ENCODE results near the gene PHLDB3.

The PHLDB3 gene

GRCh38 chr19:43474986-43475705, 29.4 kb downstream of the PHLDB3 start:
- Mint-ChIP-seq H3K27ac (peak overlapping the region; percentile 92), H3K27me3 (no peaks in the 10 kb centered on the region), H3K4me1 (ENCODE audit: low read depth) (peaks cover 27% of the 10 kb centered on the region), H3K4me3 (peak overlapping the region; percentile 78), H3K36me3 (ENCODE audit: low read depth) (peaks cover 15% of the 10 kb centered on the region), H3K9me3 (no peaks in the 10 kb centered on the region)

- no peak overlapping the region for H3K27ac Mint-ChIP-seq
These were observed 30.1 kb downstream of the PHLDB3 start for GRCh38 chr19:43474487-43474886.

GRCh38 chr19:43471091-43471490, 33.5 kb downstream of the PHLDB3 start:
- Mint-ChIP-seq H3K9me3 (no peaks in the 10 kb centered on the region), H3K27me3 (no peaks in the 10 kb centered on the region), H3K27ac (no peak overlapping the region), H3K4me1 (ENCODE audit: low read depth) (peaks cover 57% of the 10 kb centered on the region), H3K36me3 (ENCODE audit: low read depth) (peaks cover 5% of the 10 kb centered on the region), H3K4me3 (no peak overlapping the region)

More at GRCh38 chr19:43474487-43474886, 30.1 kb downstream of the PHLDB3 start:
- no peak overlapping the region for H3K4me3 Mint-ChIP-seq
- peaks cover 15% of the 10 kb centered on the region for H3K36me3 Mint-ChIP-seq (ENCODE audit: low read depth)
- no peaks in the 10 kb centered on the region for H3K9me3 Mint-ChIP-seq
- H3K27me3 Mint-ChIP-seq: no peaks in the 10 kb centered on the region
- peaks cover 34% of the 10 kb centered on the region for H3K4me1 Mint-ChIP-seq (ENCODE audit: low read depth)

- Mint-ChIP-seq H3K9me3 (no peaks in the 10 kb centered on the region), H3K4me1 (ENCODE audit: low read depth) (peaks cover 56% of the 10 kb centered on the region), H3K36me3 (ENCODE audit: low read depth) (no peaks in the 10 kb centered on the region), H3K27ac (peak overlapping the region; percentile 83), H3K27me3 (no peaks in the 10 kb centered on the region), H3K4me3 (peak overlapping the region; percentile 39)
These were observed 34.3 kb downstream of the PHLDB3 start for GRCh38 chr19:43470288-43470687.

GRCh38 chr19:43469160-43469480, 35.4 kb downstream of the PHLDB3 start:
- Mint-ChIP-seq H3K4me3 (no peak overlapping the region), H3K4me1 (ENCODE audit: low read depth) (peaks cover 58% of the 10 kb centered on the region), H3K9me3 (no peaks in the 10 kb centered on the region), H3K27me3 (no peaks in the 10 kb centered on the region), H3K27ac (peak overlapping the region; percentile 14), H3K36me3 (ENCODE audit: low read depth) (no peaks in the 10 kb centered on the region)

- Mint-ChIP-seq H3K27ac (peak overlapping the region; percentile 57), H3K36me3 (ENCODE audit: low read depth) (no peaks in the 10 kb centered on the region), H3K9me3 (no peaks in the 10 kb centered on the region), H3K4me3 (peak overlapping the region; percentile 23), H3K4me1 (ENCODE audit: low read depth) (peaks cover 63% of the 10 kb centered on the region), H3K27me3 (no peaks in the 10 kb centered on the region)
These were observed 36.0 kb downstream of the PHLDB3 start for GRCh38 chr19:43468354-43469159.

- Mint-ChIP-seq H3K4me1 (ENCODE audit: low read depth) (peaks cover 64% of the 10 kb centered on the region), H3K27me3 (no peaks in the 10 kb centered on the region), H3K4me3 (no peak overlapping the region), H3K36me3 (ENCODE audit: low read depth) (no peaks in the 10 kb centered on the region), H3K27ac (peak overlapping the region; percentile 12), H3K9me3 (no peaks in the 10 kb centered on the region)
These were observed 36.8 kb downstream of the PHLDB3 start for GRCh38 chr19:43467730-43468129.

- H3K27me3 Mint-ChIP-seq: no peaks in the 10 kb centered on the region
- H3K4me3 Mint-ChIP-seq: no peak overlapping the region
- H3K27ac Mint-ChIP-seq: no peak overlapping the region
- H3K9me3 Mint-ChIP-seq: no peaks in the 10 kb centered on the region
- no peaks in the 10 kb centered on the region for H3K36me3 Mint-ChIP-seq (ENCODE audit: low read depth)
- peaks cover 69% of the 10 kb centered on the region for H3K4me1 Mint-ChIP-seq (ENCODE audit: low read depth)
These were observed 37.3 kb downstream of the PHLDB3 start for GRCh38 chr19:43467276-43467675.

- Mint-ChIP-seq H3K9me3 (no peaks in the 10 kb centered on the region), H3K4me1 (ENCODE audit: low read depth) (peaks cover 74% of the 10 kb centered on the region), H3K27me3 (no peaks in the 10 kb centered on the region), H3K36me3 (ENCODE audit: low read depth) (no peaks in the 10 kb centered on the region), H3K4me3 (no peak overlapping the region), H3K27ac (no peak overlapping the region)
These were observed 37.8 kb downstream of the PHLDB3 start for GRCh38 chr19:43466793-43467192.

- Mint-ChIP-seq H3K4me1 (ENCODE audit: low read depth) (peaks cover 80% of the 10 kb centered on the region), H3K27me3 (no peaks in the 10 kb centered on the region), H3K9me3 (no peaks in the 10 kb centered on the region), H3K27ac (no peak within 1 kb of the TSS), H3K4me3 (peak within 1 kb of the TSS; percentile 89), H3K36me3 (ENCODE audit: low read depth) (no peaks in the 10 kb centered on the region)
These were observed 39.0 kb downstream of the PHLDB3 start, which contains the start of gene LYPD3 for GRCh38 chr19:43465468-43466120. LYPD3 (minus strand) TSS chr19:43465608; CDS start chr19:43465571, 37 bp downstream.

GRCh38 chr19:43464134-43464775, 40.3 kb downstream of the PHLDB3 start:
- no peaks in the 10 kb centered on the region for H3K9me3 Mint-ChIP-seq

GRCh38 chr19:43463381-43464133, 41.0 kb downstream of the PHLDB3 start:
- no peaks in the 10 kb centered on the region for H3K9me3 Mint-ChIP-seq
- H3K36me3 Mint-ChIP-seq (ENCODE audit: low read depth): no peaks in the 10 kb centered on the region
- peaks cover 60% of the 10 kb centered on the region for H3K4me1 Mint-ChIP-seq (ENCODE audit: low read depth)
- peak overlapping the region; percentile 89 for H3K4me3 Mint-ChIP-seq
- peak overlapping the region; percentile 89 for H3K27ac Mint-ChIP-seq
- no peaks in the 10 kb centered on the region for H3K27me3 Mint-ChIP-seq

More at GRCh38 chr19:43464134-43464775, 40.3 kb downstream of the PHLDB3 start:
- Mint-ChIP-seq H3K4me1 (ENCODE audit: low read depth) (peaks cover 67% of the 10 kb centered on the region), H3K27ac (peak overlapping the region; percentile 89), H3K36me3 (ENCODE audit: low read depth) (no peaks in the 10 kb centered on the region), H3K4me3 (peak overlapping the region; percentile 89), H3K27me3 (no peaks in the 10 kb centered on the region)

- Mint-ChIP-seq H3K4me3 (peak overlapping the region; percentile 89), H3K36me3 (ENCODE audit: low read depth) (no peaks in the 10 kb centered on the region), H3K27me3 (no peaks in the 10 kb centered on the region), H3K27ac (peak overlapping the region; percentile 76), H3K9me3 (no peaks in the 10 kb centered on the region), H3K4me1 (ENCODE audit: low read depth) (peaks cover 53% of the 10 kb centered on the region)
These were observed 41.7 kb downstream of the PHLDB3 start for GRCh38 chr19:43462785-43463380.

- Mint-ChIP-seq H3K9me3 (no peaks in the 10 kb centered on the region), H3K36me3 (ENCODE audit: low read depth) (no peaks in the 10 kb centered on the region), H3K4me1 (ENCODE audit: low read depth) (peaks cover 48% of the 10 kb centered on the region), H3K27me3 (no peaks in the 10 kb centered on the region), H3K4me3 (peak overlapping the region; percentile 89), H3K27ac (peak overlapping the region; percentile 76)
These were observed 42.2 kb downstream of the PHLDB3 start for GRCh38 chr19:43462383-43462782.

All from stimulated activated naive CD8-positive, alpha-beta T cell treated with anti-CD3 and anti-CD28 coated beads, Interleukin-15, Interleukin-2, amounts not matched to agents 100 ng/mL and 50 ng/mL, for 24 hours (primary cell).